Epithelial cell of esophagus (primary cell): ENCODE data around the gene EXD3.

Experiments used
- DNase-seq: peaks from one replicate; pipeline ENCODE4 v3.0.0; 2010; ENCODE audit warnings: low read depth
- H3K4me3 ChIP-seq: 2 replicates; pipeline ENCODE4 v1.5.1; 2011; ENCODE audit warnings: mild to moderate bottlenecking, low read length, control low read depth
- CTCF ChIP-seq: IDR thresholded peaks from 2 replicates; pipeline ENCODE4 v1.5.1; 2011; ENCODE audit warnings: low read depth, mild to moderate bottlenecking, low read length, control low read depth, inconsistent platforms; ENCODE audit not compliant: insufficient read depth; ENCODE audit errors: missing control alignments

Gene EXD3

GRCh38 chr9:137427454-137428310 lies 4.7 kb upstream of the EXD3 start:
- DNase-seq: no peak
- no peak overlapping the region for H3K4me3 ChIP-seq
- peak; percentile 17 for TF ChIP-seq CTCF

GRCh38 chr9:137426018-137426681 lies 3.2 kb upstream of the EXD3 start:
- no peak for DNase-seq
- no peak for TF ChIP-seq CTCF
- no peak overlapping the region for H3K4me3 ChIP-seq

- H3K4me3 ChIP-seq: peak overlapping the region; percentile 51
- DNase-seq: peak; percentile 45
- TF ChIP-seq CTCF: no peak
These were observed 741 bp upstream of the EXD3 start for GRCh38 chr9:137423514-137424291.

- TF ChIP-seq CTCF: no peak
- peak overlapping the region; percentile 72 for H3K4me3 ChIP-seq
- no peak for DNase-seq
These were observed 941 bp downstream of the EXD3 start for GRCh38 chr9:137421838-137422603.

- DNase-seq: no peak
- TF ChIP-seq CTCF: no peak
- no peak overlapping the region for H3K4me3 ChIP-seq
These were observed 5.6 kb downstream of the EXD3 start for GRCh38 chr9:137417161-137418021.
